HepG2 (cell line): ENCODE data around the gene SF3A2. TPM values are rescaled to one million over a fixed set of nuclear protein-coding genes. Genes with fewer than 3 reads are reported as not detected.
A peak's percentile ranks its signal among the peaks of the same experiment; 100 is the strongest.

Experiments used
- ASH2L ChIP-seq: fragments of 300-600, 200-600 bp; sonication (generic); IDR thresholded peaks from 2 replicates; pipeline ENCODE4 v1.7.0; 2017; ENCODE audit warnings: low read depth, mild to moderate bottlenecking, moderate library complexity, mixed read lengths, low read length; ENCODE audit not compliant: insufficient read length
- ATAD3A ChIP-seq: sonication (generic); formaldehyde crosslinking; IDR thresholded peaks from 2 replicates; pipeline ENCODE4 v1.4.0; 2020; ENCODE audit warnings: missing genetic modification reagents
- CAMTA2 ChIP-seq: sonication (generic); formaldehyde crosslinking; IDR thresholded peaks from 2 replicates; pipeline ENCODE4 v1.4.0; 2020; ENCODE audit warnings: mild to moderate bottlenecking, missing genetic modification reagents, borderline replicate concordance
- CREB1 ChIP-seq, 2 experiments: fragments of 450-650 bp in 1 of 2; IDR thresholded peaks; 2 replicates each; pipeline ENCODE4 v1.6.1; 2016 to 2017; ENCODE audit warnings: control low read depth in 1 of 2, mild to moderate bottlenecking in 1 of 2, missing compliant biosample characterization in 1 of 2, missing genetic modification characterization in 1 of 2
- HNRNPLL ChIP-seq: fragments of 200-400 bp; formaldehyde crosslinking; IDR thresholded peaks from 2 replicates; pipeline ENCODE4 v1.6.1; 2017; ENCODE audit warnings: mild to moderate bottlenecking, low read depth, low read length; ENCODE audit not compliant: poor library complexity, severe bottlenecking
- IRX3 ChIP-seq: sonication (generic); formaldehyde crosslinking; IDR thresholded peaks from 2 replicates; pipeline ENCODE4 v1.8.1; 2023; ENCODE audit warnings: mild to moderate bottlenecking, low read depth, missing genetic modification reagents, borderline replicate concordance
- KLF11 ChIP-seq: IDR thresholded peaks from 2 replicates; pipeline ENCODE4 v1.6.1; 2016; ENCODE audit warnings: missing compliant biosample characterization
- MED13 ChIP-seq: sonication (generic); formaldehyde crosslinking; IDR thresholded peaks from 2 replicates; pipeline ENCODE4 v1.5.0; 2020; ENCODE audit warnings: missing genetic modification reagents
- MYNN ChIP-seq: sonication (generic); formaldehyde crosslinking; IDR thresholded peaks from 2 replicates; pipeline ENCODE4 v1.4.0; 2020; ENCODE audit warnings: mild to moderate bottlenecking, low read depth, missing genetic modification reagents
- PAWR ChIP-seq: sonication (generic); formaldehyde crosslinking; IDR thresholded peaks from 2 replicates; pipeline ENCODE4 v1.4.0; 2020; ENCODE audit warnings: missing genetic modification reagents, mild to moderate bottlenecking, borderline replicate concordance
- RELA ChIP-seq: sonication (generic); formaldehyde crosslinking; IDR thresholded peaks from 2 replicates; pipeline ENCODE4 v1.4.0; 2020; ENCODE audit warnings: missing genetic modification reagents
- TAF1 ChIP-seq: sonication (generic); formaldehyde crosslinking; IDR thresholded peaks from 2 replicates; pipeline ENCODE4 v1.4.0; 2020; ENCODE audit warnings: missing genetic modification reagents
- TBP ChIP-seq: sonication (generic); formaldehyde crosslinking; IDR thresholded peaks from 2 replicates; pipeline ENCODE4 v1.5.0; 2020; ENCODE audit warnings: missing genetic modification reagents
- TEAD2 ChIP-seq: sonication (generic); formaldehyde crosslinking; IDR thresholded peaks from 2 replicates; pipeline ENCODE4 v1.9.0; 2021; ENCODE audit warnings: missing genetic modification reagents
- ZEB1 ChIP-seq: IDR thresholded peaks from 2 replicates; pipeline ENCODE4 v1.6.1; 2012; ENCODE audit warnings: mild to moderate bottlenecking, low read depth, inconsistent platforms; ENCODE audit not compliant: insufficient replicate concordance
- ZMAT3 ChIP-seq: sonication (generic); formaldehyde crosslinking; conservative IDR thresholded peaks from 2 replicates; pipeline ENCODE4 v1.7.0; 2021; ENCODE audit warnings: missing genetic modification reagents
- ZNF546 ChIP-seq: sonication (generic); formaldehyde crosslinking; conservative IDR thresholded peaks from 2 replicates; pipeline ENCODE4 v1.8.1; 2023; ENCODE audit warnings: mild to moderate bottlenecking, missing genetic modification reagents
- ZNF557 ChIP-seq: sonication (generic); formaldehyde crosslinking; IDR thresholded peaks from 2 replicates; pipeline ENCODE4 v1.4.0; 2020; ENCODE audit warnings: missing genetic modification reagents
- ZNF891 ChIP-seq: sonication (generic); formaldehyde crosslinking; IDR thresholded peaks from 2 replicates; pipeline ENCODE4 v1.5.0; 2020; ENCODE audit warnings: mild to moderate bottlenecking, missing genetic modification reagents
- polyA plus RNA-seq, 8 experiments: library from polyadenylated mRNA; depleted of rRNA in 3 of 8; stranded (reverse) in 7 of 8; unstranded in 1 of 8; fragments of >200 nt; fragmentation: Illumina TruSeq in 4 of 8; extraction: Trizol in 4 of 8; gene quantifications; 2 replicates each; pipeline versions ENCODE4 v1.2.1 to v1.2.3, GENCODE V29; 2011 to 2016; ENCODE audit warnings: low read depth in 4 of 8, missing spikeins in 1 of 8, mixed read lengths in 1 of 8; ENCODE audit not compliant: insufficient read depth in 1 of 8
- total RNA-seq, 5 experiments: library from RNA; depleted of rRNA; stranded (reverse); fragments of >200 nt; fragmentation: Illumina TruSeq; extraction: Trizol; gene quantifications; 2 replicates each; pipeline ENCODE4 v1.2.3, GENCODE V29; 2016; ENCODE audit warnings: low read depth in 1 of 5
- TF ChIP-seq, protein P1 (sequence below): sonication (generic); formaldehyde crosslinking; IDR thresholded peaks from 2 replicates; pipeline ENCODE4 v1.4.0; 2020; ENCODE audit warnings: mild to moderate bottlenecking, missing genetic modification reagents
- TF ChIP-seq, protein P2 (sequence below): IDR thresholded peaks from 2 replicates; pipeline ENCODE4 v1.6.1; 2016; ENCODE audit warnings: control low read depth
- TF ChIP-seq, protein P3 (sequence below): sonication (generic); formaldehyde crosslinking; IDR thresholded peaks from 2 replicates; pipeline ENCODE4 v1.4.0; 2020; ENCODE audit warnings: missing genetic modification reagents
- TF ChIP-seq, protein P4 (sequence below): sonication (generic); formaldehyde crosslinking; IDR thresholded peaks from 2 replicates; pipeline ENCODE4 v1.4.0; 2020; ENCODE audit warnings: mild to moderate bottlenecking, missing genetic modification reagents

The SF3A2 gene
- total and polyA plus RNA-seq, 2 of the 13 experiments (the other 11 are each of a cell fraction or from before 2014, with no cell fraction given), result 8.6 to 8.8 TPM

DNA sequence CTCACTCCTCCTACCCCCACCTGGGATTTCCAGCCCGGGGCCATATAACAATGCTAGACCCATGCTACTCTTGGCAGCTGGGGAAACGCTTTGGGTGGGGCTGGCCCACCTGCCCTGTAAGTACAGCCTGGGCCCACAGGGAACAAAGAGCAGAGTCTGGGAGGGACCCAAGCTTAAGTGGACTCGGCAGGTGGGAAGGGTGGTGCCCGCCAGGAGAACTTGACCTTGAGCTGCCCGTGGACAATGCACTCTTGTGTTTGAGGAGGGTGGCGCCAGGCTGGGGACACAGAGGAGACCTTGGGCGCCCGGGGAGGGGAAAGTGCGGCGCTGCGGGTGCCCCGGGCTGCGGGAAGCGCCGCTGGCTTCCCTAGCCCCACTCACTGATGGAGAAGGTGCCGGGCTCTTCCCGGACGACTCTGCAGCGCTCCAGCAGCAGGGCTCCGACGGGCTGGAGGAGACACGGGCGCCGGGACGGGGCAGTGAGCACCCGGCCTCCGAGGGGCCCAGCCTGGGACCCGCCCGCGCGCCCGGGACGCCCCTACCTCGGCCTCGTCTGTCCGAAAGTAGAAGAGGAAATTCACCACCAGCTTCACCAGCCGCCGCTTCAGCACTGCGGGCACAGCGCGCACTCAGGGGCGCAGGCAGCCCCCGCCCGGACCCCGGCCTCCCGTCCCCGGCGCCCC, 1.1 kb upstream of the SF3A2 start (continued):
- TF ChIP-seq, protein P1, sequence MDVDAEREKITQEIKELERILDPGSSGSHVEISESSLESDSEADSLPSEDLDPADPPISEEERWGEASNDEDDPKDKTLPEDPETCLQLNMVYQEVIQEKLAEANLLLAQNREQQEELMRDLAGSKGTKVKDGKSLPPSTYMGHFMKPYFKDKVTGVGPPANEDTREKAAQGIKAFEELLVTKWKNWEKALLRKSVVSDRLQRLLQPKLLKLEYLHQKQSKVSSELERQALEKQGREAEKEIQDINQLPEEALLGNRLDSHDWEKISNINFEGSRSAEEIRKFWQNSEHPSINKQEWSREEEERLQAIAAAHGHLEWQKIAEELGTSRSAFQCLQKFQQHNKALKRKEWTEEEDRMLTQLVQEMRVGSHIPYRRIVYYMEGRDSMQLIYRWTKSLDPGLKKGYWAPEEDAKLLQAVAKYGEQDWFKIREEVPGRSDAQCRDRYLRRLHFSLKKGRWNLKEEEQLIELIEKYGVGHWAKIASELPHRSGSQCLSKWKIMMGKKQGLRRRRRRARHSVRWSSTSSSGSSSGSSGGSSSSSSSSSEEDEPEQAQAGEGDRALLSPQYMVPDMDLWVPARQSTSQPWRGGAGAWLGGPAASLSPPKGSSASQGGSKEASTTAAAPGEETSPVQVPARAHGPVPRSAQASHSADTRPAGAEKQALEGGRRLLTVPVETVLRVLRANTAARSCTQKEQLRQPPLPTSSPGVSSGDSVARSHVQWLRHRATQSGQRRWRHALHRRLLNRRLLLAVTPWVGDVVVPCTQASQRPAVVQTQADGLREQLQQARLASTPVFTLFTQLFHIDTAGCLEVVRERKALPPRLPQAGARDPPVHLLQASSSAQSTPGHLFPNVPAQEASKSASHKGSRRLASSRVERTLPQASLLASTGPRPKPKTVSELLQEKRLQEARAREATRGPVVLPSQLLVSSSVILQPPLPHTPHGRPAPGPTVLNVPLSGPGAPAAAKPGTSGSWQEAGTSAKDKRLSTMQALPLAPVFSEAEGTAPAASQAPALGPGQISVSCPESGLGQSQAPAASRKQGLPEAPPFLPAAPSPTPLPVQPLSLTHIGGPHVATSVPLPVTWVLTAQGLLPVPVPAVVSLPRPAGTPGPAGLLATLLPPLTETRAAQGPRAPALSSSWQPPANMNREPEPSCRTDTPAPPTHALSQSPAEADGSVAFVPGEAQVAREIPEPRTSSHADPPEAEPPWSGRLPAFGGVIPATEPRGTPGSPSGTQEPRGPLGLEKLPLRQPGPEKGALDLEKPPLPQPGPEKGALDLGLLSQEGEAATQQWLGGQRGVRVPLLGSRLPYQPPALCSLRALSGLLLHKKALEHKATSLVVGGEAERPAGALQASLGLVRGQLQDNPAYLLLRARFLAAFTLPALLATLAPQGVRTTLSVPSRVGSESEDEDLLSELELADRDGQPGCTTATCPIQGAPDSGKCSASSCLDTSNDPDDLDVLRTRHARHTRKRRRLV, result no peak
- TF ChIP-seq CREB1 (IDR thresholded peaks at IDR 0.05) (no peak), CREB1 (CRISPR knock-in tag; IDR thresholded peaks at IDR 0.05) (no peak), TAF1 (no peak; the same call in 1 of the 2 replicates), RELA (CRISPR knock-in tag) (no peak), HNRNPLL (no peak), CAMTA2 (CRISPR knock-in tag) (no peak), ZNF546 (no peak), MED13 (CRISPR knock-in tag) (no peak), ZNF557 (no peak), KLF11 (CRISPR knock-in tag) (no peak), IRX3 (CRISPR knock-in tag) (no peak), ZEB1 (peak; percentile 85), ASH2L (no peak), TBP (no peak), ATAD3A (CRISPR knock-in tag) (no peak), MYNN (CRISPR knock-in tag) (no peak), ZMAT3 (CRISPR knock-in tag) (no peak), PAWR (CRISPR knock-in tag) (no peak), TEAD2 (CRISPR knock-in tag) (no peak), ZNF891 (CRISPR knock-in tag) (no peak)
- TF ChIP-seq, protein P2, sequence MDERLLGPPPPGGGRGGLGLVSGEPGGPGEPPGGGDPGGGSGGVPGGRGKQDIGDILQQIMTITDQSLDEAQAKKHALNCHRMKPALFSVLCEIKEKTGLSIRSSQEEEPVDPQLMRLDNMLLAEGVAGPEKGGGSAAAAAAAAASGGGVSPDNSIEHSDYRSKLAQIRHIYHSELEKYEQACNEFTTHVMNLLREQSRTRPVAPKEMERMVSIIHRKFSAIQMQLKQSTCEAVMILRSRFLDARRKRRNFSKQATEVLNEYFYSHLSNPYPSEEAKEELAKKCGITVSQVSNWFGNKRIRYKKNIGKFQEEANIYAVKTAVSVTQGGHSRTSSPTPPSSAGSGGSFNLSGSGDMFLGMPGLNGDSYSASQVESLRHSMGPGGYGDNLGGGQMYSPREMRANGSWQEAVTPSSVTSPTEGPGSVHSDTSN (CRISPR knock-in tag), result no peak
- TF ChIP-seq, protein P3, sequence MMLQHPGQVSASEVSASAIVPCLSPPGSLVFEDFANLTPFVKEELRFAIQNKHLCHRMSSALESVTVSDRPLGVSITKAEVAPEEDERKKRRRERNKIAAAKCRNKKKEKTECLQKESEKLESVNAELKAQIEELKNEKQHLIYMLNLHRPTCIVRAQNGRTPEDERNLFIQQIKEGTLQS (CRISPR knock-in tag), result no peak
- TF ChIP-seq, protein P4, sequence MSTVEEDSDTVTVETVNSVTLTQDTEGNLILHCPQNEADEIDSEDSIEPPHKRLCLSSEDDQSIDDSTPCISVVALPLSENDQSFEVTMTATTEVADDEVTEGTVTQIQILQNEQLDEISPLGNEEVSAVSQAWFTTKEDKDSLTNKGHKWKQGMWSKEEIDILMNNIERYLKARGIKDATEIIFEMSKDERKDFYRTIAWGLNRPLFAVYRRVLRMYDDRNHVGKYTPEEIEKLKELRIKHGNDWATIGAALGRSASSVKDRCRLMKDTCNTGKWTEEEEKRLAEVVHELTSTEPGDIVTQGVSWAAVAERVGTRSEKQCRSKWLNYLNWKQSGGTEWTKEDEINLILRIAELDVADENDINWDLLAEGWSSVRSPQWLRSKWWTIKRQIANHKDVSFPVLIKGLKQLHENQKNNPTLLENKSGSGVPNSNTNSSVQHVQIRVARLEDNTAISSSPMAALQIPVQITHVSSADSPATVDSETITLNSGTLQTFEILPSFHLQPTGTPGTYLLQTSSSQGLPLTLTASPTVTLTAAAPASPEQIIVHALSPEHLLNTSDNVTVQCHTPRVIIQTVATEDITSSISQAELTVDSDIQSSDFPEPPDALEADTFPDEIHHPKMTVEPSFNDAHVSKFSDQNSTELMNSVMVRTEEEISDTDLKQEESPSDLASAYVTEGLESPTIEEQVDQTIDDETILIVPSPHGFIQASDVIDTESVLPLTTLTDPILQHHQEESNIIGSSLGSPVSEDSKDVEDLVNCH (CRISPR knock-in tag), result no peak
